GM12873 (cell line): Measurements from ENCODE around the gene CACNA1C.

Experiments
- TF ChIP-seq, protein P1 (sequence below): IDR thresholded peaks from 2 replicates; pipeline ENCODE4 v1.5.1; 2012; ENCODE audit warnings: low read depth, mild to moderate bottlenecking, moderate library complexity, low read length, control low read depth; ENCODE audit not compliant: insufficient read depth; ENCODE audit errors: missing control alignments

Gene CACNA1C

DNA sequence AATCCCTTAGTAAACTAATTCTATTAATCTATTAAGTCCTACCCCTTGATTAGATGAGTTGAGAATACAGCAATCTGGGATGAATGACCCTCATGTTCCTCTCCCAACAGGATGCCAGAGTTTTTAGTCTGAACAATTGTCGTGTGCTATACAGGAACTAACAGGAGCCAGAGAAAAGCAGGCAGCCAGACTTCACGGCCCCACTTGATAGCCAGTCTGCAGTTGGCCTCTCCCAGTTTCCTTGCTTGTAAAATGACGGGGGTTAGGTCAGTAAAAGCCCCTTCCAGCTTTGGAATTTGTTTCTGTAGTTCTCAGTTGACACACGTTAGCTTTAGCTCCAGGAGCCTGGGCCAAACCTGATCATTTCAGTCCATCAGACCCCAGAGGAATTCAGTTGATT, 475.2 kb downstream of the CACNA1C start:
- TF ChIP-seq, protein P1, sequence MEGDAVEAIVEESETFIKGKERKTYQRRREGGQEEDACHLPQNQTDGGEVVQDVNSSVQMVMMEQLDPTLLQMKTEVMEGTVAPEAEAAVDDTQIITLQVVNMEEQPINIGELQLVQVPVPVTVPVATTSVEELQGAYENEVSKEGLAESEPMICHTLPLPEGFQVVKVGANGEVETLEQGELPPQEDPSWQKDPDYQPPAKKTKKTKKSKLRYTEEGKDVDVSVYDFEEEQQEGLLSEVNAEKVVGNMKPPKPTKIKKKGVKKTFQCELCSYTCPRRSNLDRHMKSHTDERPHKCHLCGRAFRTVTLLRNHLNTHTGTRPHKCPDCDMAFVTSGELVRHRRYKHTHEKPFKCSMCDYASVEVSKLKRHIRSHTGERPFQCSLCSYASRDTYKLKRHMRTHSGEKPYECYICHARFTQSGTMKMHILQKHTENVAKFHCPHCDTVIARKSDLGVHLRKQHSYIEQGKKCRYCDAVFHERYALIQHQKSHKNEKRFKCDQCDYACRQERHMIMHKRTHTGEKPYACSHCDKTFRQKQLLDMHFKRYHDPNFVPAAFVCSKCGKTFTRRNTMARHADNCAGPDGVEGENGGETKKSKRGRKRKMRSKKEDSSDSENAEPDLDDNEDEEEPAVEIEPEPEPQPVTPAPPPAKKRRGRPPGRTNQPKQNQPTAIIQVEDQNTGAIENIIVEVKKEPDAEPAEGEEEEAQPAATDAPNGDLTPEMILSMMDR = no peak

DNA sequence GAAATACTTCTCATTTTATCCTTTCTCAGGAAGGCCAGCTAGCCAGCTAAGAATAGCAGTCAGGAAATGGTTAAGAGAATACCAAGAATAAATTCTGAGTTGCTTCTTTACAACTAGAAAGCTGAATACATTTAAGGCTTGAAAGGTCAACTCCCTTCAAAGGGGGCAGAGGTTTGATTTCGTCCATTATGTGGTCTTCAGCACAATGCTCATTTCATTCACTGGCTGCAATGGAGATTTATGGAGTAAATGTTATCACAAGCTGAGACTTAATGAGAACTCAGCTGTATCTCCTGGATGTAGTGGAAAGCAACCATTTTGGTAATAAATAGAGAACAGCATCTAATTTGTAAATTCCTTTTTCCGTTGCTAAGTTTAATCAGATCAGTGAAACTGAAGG, 477.0 kb downstream of the CACNA1C start:
- TF ChIP-seq, protein P1 = no peak

DNA sequence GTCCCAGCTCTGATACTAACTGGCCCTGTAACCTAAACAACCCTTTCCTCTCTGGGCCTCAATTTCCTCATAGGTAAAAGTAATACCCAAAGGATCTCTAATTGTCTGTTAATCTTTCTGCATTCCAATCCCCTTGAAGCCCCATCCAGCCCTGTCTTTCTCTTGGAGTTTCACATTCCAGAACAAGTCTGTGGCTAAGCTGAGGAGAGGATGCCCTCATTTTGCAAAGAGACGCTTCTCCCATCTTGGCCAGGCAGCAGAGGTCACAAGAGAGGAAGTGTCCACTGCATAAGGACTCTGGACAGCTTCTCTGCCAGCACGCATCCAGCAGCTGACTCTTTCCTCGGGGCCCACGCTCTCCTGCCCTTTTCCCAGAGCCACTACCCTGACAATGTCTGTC, 478.6 kb downstream of the CACNA1C start:
- TF ChIP-seq, protein P1 = no peak

DNA sequence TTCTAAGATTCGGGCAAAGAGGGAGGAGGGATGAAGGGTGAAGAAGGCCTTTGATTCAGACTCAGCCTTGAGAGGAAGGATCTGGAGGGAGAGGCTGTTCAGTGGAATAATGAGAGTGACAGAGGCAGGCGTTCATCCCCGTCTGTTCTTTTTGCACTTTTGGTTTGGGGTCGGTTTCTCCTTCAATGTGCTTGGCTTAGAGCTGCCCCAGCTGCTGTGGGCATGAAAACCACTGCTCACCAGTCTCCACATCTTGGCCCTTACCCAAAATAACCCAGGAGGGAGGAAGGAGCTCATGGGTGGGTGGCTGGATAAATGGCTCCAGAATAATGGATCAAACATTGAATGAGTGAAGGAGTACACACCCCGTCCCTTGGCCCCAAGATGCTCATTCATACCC, 480.2 kb downstream of the CACNA1C start:
- TF ChIP-seq, protein P1 = no peak

DNA sequence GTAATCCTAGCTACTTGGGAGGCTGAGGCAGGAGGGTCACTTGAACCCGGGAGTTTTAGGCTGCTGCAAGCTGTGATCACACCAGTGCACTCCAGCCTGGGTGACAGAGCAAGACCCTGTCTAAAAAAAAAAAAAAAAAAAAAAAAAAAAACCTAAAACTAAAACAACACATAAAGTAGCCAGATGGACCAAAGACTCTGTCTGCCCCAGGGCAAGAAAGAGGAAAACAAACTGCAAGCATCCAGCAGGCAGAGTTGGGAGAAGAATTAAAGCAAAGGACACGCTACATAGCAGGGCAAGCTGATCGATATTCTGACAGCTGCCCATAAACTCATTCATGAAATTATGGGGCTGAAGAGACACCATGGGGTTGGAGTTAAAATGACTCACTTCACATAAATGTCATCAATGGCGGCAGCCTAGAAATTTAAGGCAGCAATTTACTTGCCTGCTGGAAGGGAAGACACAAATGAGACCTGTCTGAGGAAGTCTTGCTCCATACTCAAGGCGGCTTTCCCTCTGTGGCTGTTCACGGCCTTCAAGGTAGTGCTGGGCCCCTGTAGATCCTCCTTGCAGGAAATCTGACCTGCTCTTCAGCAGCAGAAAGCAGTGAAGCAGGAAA, 482.9 kb downstream of the CACNA1C start:
- TF ChIP-seq, protein P1 = no peak

DNA sequence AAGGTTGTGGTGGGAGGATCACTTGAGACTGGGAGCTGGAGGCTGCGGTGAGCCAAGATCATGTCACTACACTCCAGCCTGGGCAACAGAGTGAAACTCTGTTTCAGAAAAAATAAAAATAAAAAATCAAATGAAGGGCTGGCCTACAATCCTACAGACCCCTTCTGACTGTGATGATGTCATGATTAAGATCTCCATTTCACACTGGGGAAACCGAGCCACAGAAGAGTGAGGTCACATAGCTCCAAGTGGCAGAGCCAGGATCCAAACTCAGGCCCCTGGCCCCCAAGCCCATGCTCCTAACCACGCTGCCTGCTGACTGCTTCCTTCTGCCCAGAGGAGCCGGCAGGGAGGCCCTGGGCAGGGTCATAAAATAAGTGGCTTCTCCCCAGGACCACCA, 483.9 kb downstream of the CACNA1C start:
- TF ChIP-seq, protein P1 = no peak

DNA sequence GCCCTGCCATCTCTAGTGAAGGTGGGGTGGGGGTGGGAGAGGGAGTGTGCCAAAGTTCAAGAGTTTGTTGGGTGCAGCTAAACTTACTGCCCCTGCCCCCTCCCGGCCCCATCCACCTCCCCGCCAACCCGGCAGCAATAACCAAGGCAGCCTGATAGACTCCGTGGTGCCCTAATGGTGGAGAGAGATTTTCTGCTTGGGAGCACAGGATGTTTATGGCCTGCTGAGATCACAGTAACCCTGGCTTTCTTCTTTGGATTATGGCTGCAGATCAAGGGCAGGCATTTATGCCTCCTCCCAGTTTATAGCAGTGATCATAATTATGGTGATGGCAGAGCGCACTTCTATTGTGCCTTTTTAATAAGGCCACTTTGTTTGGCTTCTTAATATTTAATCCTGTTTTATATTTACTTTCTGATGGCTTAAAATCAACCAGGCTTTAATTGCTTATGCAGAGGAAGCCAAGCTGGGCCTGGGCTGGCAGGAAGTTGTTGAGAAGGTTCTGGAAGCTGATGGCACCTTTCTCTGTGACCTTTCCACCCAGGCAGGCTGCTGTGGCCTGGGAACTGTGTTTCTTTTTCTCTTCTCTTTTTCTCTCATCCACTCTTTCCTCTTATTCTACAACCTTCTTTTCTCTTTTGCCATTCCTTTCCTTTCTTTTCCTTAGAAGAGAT, 485.2 kb downstream of the CACNA1C start:
- TF ChIP-seq, protein P1 = no peak
